GM12865 (cell line): ENCODE data around the gene RSBN1.
"Not testable (repeated sequence)": the region's sequence is repeated elsewhere in the genome, so short reads cannot be mapped to it uniquely, and the experiment has no call there.

Experiments
- DNase-seq: peaks from one replicate; pipeline ENCODE4 v3.0.0; 2010; ENCODE audit warnings: low read depth
- H3K4me3 ChIP-seq: 2 replicates; pipeline ENCODE4 v1.5.1; 2011; ENCODE audit warnings: mild to moderate bottlenecking, low read depth, low read length, control low read depth
- TF ChIP-seq, protein P1 (sequence below): IDR thresholded peaks from 2 replicates; pipeline ENCODE4 v1.5.1; 2011; ENCODE audit warnings: low read length, control low read depth, low read depth, inconsistent platforms; ENCODE audit not compliant: insufficient read depth; ENCODE audit errors: missing control alignments

Gene RSBN1

DNA sequence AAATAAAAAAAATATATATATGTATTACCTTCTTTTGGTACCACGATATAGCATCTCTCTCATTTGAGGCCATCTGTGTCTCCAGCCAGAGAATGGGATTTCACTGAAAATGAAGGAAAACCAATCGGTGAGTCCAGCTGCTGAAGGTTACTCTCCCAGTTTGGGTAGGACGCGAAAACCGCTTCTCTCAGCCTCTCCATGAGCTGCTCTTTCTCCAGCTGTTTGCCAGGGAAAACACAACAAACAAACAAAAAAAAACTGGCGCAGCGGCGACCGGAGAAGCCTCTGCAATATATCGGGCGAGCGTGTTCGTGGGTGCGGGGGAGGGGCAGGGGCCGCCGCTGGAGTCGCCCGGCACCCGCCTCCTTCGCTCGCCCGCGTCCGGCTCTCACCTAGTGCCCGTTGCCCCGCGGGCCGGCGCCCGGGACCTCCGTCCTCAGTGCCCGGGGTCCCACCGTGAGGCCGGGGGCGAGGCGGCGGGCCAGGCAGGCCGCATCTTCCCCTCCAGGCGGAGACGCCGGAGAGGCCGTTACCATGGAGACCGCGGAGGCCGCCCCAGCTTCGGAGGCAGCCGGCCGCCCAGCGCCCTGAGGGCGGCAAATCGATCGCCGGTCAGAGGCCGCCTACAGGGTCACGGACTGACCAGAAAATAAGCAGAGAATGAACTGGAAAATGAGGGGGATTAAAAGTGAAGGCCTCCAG lies 53.5 kb downstream of the RSBN1 start:
- peak overlapping the region; percentile 84 for H3K4me3 ChIP-seq
- DNase-seq, result peak; percentile 82
- TF ChIP-seq, protein P1, sequence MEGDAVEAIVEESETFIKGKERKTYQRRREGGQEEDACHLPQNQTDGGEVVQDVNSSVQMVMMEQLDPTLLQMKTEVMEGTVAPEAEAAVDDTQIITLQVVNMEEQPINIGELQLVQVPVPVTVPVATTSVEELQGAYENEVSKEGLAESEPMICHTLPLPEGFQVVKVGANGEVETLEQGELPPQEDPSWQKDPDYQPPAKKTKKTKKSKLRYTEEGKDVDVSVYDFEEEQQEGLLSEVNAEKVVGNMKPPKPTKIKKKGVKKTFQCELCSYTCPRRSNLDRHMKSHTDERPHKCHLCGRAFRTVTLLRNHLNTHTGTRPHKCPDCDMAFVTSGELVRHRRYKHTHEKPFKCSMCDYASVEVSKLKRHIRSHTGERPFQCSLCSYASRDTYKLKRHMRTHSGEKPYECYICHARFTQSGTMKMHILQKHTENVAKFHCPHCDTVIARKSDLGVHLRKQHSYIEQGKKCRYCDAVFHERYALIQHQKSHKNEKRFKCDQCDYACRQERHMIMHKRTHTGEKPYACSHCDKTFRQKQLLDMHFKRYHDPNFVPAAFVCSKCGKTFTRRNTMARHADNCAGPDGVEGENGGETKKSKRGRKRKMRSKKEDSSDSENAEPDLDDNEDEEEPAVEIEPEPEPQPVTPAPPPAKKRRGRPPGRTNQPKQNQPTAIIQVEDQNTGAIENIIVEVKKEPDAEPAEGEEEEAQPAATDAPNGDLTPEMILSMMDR, result no peak

DNA sequence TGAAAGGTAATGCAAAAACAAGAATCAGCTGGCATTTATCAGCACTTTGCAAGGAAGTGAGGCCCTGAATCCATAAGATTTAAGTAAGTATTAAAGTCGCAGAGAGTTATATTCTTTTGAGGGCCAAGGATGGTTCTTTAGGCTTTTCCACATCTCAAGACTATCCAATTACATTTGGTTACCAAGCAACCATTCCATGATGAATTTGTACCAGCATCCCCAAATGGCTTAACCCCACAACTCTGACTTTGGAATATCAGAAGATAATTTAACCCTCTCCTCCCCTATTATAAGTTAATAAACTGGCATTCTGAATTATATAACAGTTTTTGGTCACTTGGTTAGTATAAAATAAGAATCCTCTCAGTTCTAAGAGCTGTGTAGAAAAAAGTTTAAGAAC lies 55.8 kb downstream of the RSBN1 start:
- H3K4me3 ChIP-seq, result no peak overlapping the region

DNA sequence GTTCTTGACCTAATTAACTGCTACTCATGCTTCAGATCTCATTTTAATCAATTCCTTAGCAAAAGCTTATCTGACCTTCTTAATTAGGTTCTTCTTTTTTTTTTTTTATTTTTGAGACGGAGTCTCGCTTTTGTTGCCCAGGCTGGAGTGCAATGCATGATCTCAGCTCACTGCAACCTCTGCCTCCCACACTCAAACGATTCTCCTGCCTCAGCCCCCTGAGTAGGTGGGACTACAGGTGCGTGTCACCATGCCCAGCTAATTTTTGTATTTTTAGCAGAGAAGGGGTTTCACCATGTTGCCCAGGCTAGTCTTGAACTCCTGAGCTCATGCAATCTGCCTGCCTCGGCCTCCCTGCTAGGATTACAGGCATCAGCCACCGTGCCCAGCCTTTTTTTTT lies 58.9 kb downstream of the RSBN1 start:
- H3K4me3 ChIP-seq, result not testable (repeated sequence)
- DNase-seq, result peak; percentile 10

More for the DNA sequence above, 55.8 kb downstream of the RSBN1 start:
- TF ChIP-seq, protein P1, result no peak
- DNase-seq, result no peak

DNA sequence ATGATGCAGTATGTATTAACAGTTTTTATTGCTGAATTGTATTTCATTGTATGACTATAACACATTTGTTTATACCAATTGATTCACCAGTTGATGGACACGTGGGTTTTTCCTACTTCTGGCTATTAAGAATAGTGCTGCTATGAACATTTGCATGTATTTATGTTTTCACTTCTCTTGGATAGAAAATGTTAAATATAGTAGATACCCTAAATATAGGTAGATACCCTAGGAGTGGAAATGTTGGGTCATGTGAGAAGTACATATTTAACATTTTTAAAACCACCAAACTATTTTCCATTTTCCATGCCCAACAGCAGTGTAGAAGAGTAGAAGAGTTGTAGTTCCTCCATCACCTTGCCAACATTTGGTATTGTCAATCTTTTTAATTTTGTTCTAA lies 60.8 kb downstream of the RSBN1 start:
- no peak overlapping the region for H3K4me3 ChIP-seq
- TF ChIP-seq, protein P1, result no peak
- DNase-seq, result no peak

DNA sequence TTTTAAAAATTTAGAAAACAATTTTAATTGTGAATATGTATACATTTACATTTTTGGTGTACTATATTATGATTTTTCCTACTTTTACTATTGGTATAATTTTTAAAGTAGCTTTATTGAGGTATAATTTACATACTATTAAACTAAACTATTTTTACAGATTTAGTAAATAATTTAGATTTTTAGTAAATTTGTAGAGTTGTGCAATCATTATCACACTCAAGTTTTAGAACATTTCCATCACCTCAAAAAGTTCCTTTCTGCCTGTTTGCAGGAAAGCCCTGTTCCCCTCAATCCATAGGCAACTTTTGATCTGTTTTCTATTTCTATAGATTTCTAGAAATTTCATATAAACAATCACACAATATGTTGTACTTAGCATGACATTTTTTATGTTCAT lies 61.2 kb downstream of the RSBN1 start:
- TF ChIP-seq, protein P1, result no peak
- DNase-seq, result no peak
- no peak overlapping the region for H3K4me3 ChIP-seq

DNA sequence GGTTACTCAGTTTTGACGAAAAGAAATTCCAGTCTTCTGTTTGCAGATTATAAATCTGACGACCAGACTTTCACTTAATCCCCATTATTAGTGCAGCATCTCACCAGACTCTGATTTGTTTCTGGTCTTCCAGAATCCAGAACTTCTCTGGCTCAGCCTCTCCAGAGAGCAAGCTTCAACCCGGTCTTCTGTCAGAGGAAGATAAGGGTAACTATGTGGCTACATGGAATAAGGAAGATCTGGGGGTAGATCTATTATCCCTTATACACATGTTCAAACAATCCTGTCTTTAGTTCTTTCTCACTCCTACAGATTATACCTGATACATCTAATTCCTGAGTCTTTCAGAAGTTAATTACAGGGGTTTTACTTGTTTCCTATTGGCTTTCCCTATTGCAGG lies 62.9 kb downstream of the RSBN1 start:
- H3K4me3 ChIP-seq, result no peak overlapping the region
- no peak for DNase-seq
- TF ChIP-seq, protein P1, result no peak

DNA sequence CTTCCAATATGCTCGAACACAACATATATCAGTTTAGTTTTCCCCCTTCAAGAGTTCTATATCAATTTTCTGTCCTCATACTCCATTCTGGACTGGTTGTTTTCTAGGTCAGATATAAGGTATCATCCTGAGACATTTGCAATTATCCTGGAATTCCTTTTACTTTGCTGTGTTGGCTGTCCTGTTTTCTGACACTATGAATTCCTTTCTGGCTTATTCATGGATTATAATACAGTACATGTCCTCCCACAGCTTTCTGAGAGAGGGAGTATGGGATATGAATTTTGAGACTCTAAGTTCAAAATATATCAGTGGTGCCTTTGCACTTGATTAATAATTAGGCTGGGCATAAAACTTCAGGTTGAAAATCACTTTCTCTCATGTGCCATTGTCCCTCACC lies 64.9 kb downstream of the RSBN1 start:
- no peak overlapping the region for H3K4me3 ChIP-seq
- TF ChIP-seq, protein P1, result no peak
- no peak for DNase-seq
